ENCODE results near the gene PRR12.

PRR12 gene

GRCh38 chr19:49557641-49558325, 33.2 kb upstream of the PRR12 start:
- H3K27me3 ChIP-seq (ENCODE audit: insufficient read depth, poor library complexity, severe bottlenecking): no peaks in the 10 kb centered on the region
- H3K9me3 ChIP-seq (ENCODE audit: severe bottlenecking): no peaks in the 10 kb centered on the region
- peaks cover 16% of the 10 kb centered on the region for H3K4me1 ChIP-seq (ENCODE audit: insufficient read depth, poor library complexity, severe bottlenecking)
- no peak for ATAC-seq (ENCODE audit: low read depth)
- H3K27ac ChIP-seq (ENCODE audit: poor library complexity, severe bottlenecking): no peak overlapping the region
- no peak for TF ChIP-seq CTCF (IDR thresholded peaks at IDR 0.05; ENCODE audit: poor library complexity, severe bottlenecking)
- no peak overlapping the region for H3K4me3 ChIP-seq (ENCODE audit: severe bottlenecking)
- no peak for DNase-seq (ENCODE audit: low spot score)
- peaks cover 36% of the 10 kb centered on the region for H3K36me3 ChIP-seq (ENCODE audit: low read depth)

GRCh38 chr19:49558591-49558990, 32.4 kb upstream of the PRR12 start:
- Histone ChIP-seq H3K4me3 (ENCODE audit: severe bottlenecking) (no peak overlapping the region), H3K4me1 (ENCODE audit: insufficient read depth, poor library complexity, severe bottlenecking) (peaks cover 14% of the 10 kb centered on the region), H3K27me3 (ENCODE audit: insufficient read depth, poor library complexity, severe bottlenecking) (no peaks in the 10 kb centered on the region), H3K9me3 (ENCODE audit: severe bottlenecking) (no peaks in the 10 kb centered on the region), H3K27ac (ENCODE audit: poor library complexity, severe bottlenecking) (no peak overlapping the region), H3K36me3 (ENCODE audit: low read depth) (peaks cover 36% of the 10 kb centered on the region)
- TF ChIP-seq CTCF (IDR thresholded peaks at IDR 0.05; ENCODE audit: poor library complexity, severe bottlenecking): no peak
- DNase-seq (ENCODE audit: low spot score): no peak
- no peak for ATAC-seq (ENCODE audit: low read depth)

GRCh38 chr19:49559443-49559842, 31.5 kb upstream of the PRR12 start:
- ATAC-seq (ENCODE audit: low read depth) (no peak), DNase-seq (ENCODE audit: low spot score) (no peak)
- peaks cover 5% of the 10 kb centered on the region for H3K4me1 ChIP-seq (ENCODE audit: insufficient read depth, poor library complexity, severe bottlenecking)
- peaks cover 39% of the 10 kb centered on the region for H3K36me3 ChIP-seq (ENCODE audit: low read depth)
- TF ChIP-seq CTCF (IDR thresholded peaks at IDR 0.05; ENCODE audit: poor library complexity, severe bottlenecking): no peak
- no peaks in the 10 kb centered on the region for H3K27me3 ChIP-seq (ENCODE audit: insufficient read depth, poor library complexity, severe bottlenecking)
- H3K27ac ChIP-seq (ENCODE audit: poor library complexity, severe bottlenecking): no peak overlapping the region
- no peaks in the 10 kb centered on the region for H3K9me3 ChIP-seq (ENCODE audit: severe bottlenecking)
- no peak overlapping the region for H3K4me3 ChIP-seq (ENCODE audit: severe bottlenecking)

- TF ChIP-seq CTCF (IDR thresholded peaks at IDR 0.05; ENCODE audit: poor library complexity, severe bottlenecking): no peak
- no peak overlapping the region for H3K27ac ChIP-seq (ENCODE audit: poor library complexity, severe bottlenecking)
- ATAC-seq (ENCODE audit: low read depth) (no peak), DNase-seq (ENCODE audit: low spot score) (no peak)
- no peaks in the 10 kb centered on the region for H3K9me3 ChIP-seq (ENCODE audit: severe bottlenecking)
- no peak overlapping the region for H3K4me3 ChIP-seq (ENCODE audit: severe bottlenecking)
- no peaks in the 10 kb centered on the region for H3K27me3 ChIP-seq (ENCODE audit: insufficient read depth, poor library complexity, severe bottlenecking)
- H3K4me1 ChIP-seq (ENCODE audit: insufficient read depth, poor library complexity, severe bottlenecking): peaks cover under 1% of the 10 kb centered on the region
- peaks cover 36% of the 10 kb centered on the region for H3K36me3 ChIP-seq (ENCODE audit: low read depth)
These were observed 31.1 kb upstream of the PRR12 start for GRCh38 chr19:49559928-49560327.

GRCh38 chr19:49560358-49560900, 30.6 kb upstream of the PRR12 start:
- no peak for DNase-seq (ENCODE audit: low spot score)
- Histone ChIP-seq H3K4me1 (ENCODE audit: insufficient read depth, poor library complexity, severe bottlenecking) (no peaks in the 10 kb centered on the region), H3K9me3 (ENCODE audit: severe bottlenecking) (no peaks in the 10 kb centered on the region), H3K36me3 (ENCODE audit: low read depth) (peaks cover 31% of the 10 kb centered on the region), H3K27ac (ENCODE audit: poor library complexity, severe bottlenecking) (no peak overlapping the region), H3K27me3 (ENCODE audit: insufficient read depth, poor library complexity, severe bottlenecking) (no peaks in the 10 kb centered on the region), H3K4me3 (ENCODE audit: severe bottlenecking) (no peak overlapping the region)
- TF ChIP-seq CTCF (IDR thresholded peaks at IDR 0.05; ENCODE audit: poor library complexity, severe bottlenecking): no peak
- no peak for ATAC-seq (ENCODE audit: low read depth)
